Measurements from ENCODE around the gene CCL14. TPM values are rescaled to one million over a fixed set of nuclear protein-coding genes. Genes with fewer than 3 reads are reported as not detected.

The CCL14 gene
- total RNA-seq, 4 donors from 2014 or later: 33.5 to 48.7 (median 46.5) TPM

- TF ChIP-seq CTCF (IDR thresholded peaks at IDR 0.05; ENCODE audit: low read depth): no peak
Observed at GRCh38 chr17:35972945-35973332, 13.6 kb downstream of the CCL14 start.

DNA sequence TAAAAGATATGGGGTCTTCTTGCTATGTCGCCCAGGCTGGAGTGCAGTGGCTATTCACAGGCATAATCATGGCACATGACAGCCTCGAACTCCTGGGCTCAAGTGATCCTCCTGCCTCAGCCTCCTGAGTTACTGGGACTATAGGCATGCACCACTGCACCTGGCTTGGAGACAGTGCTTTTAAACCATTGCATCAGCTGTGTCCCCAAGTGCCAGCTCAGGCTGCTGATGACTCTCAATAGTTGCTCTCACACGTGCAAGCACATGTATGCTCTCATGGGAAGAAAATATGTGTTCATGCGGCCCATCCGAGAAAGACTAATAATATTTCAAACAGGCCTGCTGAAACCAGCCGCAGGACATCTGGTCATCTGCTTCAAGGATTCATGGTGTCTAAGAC lies 14.0 kb downstream of the CCL14 start:
- no peak for TF ChIP-seq CTCF (IDR thresholded peaks at IDR 0.05; ENCODE audit: low read depth)

- TF ChIP-seq CTCF (IDR thresholded peaks at IDR 0.05; ENCODE audit: low read depth): no peak
Observed at GRCh38 chr17:35972066-35972465, 14.5 kb downstream of the CCL14 start.

DNA sequence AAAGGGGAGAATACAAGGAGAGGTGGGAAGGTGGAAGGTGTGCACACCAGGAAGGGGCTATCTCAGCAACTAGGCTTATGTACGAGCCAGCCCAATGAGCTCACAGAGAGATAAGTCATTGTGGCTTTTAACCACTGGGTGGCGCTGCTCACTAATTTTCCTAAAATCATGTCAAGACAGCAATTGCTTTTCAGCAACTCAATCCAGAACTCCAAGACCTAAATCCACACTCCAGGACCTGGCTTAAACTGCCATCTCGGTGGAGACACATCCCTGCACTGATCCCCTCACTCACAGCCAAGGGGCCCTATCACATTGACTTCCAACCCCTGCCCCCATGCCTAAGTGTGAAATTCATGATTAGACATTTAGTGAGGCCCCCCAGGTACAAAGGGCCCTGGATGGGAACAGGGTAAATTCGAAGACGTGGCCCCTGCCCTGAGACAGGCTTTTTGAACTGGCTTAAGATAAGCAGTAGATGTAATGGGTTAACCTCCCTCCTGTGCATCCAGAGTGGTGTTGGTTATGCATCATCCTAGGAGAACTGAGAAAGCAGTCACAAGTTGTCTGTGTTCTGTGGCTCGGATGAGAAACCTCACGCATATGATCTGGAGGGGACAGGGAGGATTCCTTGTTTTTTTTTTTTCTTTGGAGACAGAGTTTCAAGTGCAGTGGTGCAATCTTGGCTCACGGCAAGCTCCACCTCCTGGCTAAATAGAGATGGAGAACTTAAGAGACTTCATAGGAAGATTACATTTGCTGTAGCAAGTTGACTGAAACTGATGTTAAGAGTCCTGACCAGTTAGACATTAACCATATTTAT lies 16.8 kb downstream of the CCL14 start:
- no peak for TF ChIP-seq CTCF (IDR thresholded peaks at IDR 0.05; ENCODE audit: low read depth)

DNA sequence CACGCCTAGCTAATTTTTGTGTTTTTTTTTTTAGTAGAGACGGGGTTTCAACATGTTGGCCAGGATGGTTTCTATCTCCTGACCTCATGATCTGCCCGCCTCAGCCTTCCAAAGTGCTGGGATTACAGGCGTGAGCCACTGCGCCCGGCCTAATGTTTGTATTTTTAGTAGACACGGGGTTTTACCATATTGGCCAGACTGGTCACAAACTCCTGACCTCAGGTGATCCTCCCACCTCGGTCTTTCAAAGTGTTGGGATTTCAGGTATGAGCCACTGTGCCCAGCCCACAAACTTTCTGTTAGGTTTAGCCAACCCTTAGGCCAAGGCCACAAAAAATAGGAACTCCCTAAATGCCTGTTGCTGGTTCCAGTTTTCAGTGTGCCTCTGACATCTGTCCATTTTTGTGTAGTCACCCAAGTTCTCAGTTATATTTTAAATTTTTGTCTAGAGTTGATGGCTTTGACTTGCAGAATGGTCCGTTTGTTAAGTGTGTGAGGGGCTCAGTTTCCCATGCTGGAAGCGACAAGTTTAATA lies 17.9 kb downstream of the CCL14 start:
- no peak for TF ChIP-seq CTCF (IDR thresholded peaks at IDR 0.05; ENCODE audit: low read depth)

DNA sequence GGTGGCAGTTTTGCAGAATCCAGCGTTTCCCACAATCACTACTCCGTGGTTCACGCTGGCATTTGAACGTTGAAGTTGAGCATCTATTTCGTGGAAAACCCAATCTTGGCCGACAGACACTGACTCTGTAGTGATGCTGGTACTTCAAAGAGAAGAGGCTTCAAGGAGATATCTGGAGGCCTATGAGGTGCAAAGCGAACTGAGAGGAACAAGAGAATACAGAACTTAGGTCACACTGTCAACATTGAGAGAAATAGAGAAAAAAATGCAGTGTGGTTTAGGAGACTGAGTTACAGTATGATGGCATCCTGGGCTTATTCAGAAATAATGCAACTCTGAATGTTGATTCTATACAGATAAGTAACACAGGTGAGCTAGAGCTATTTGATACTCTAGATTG lies 21.3 kb downstream of the CCL14 start:
- no peak for TF ChIP-seq CTCF (IDR thresholded peaks at IDR 0.05; ENCODE audit: low read depth)

GRCh38 chr17:35963663-35964062 lies 22.9 kb downstream of the CCL14 start:
- no peak for TF ChIP-seq CTCF (IDR thresholded peaks at IDR 0.05; ENCODE audit: low read depth)

Measured in subcutaneous adipose tissue (tissue), 4 donors.